SK-N-SH treated with all-trans-retinoic acid at 6 μM for 48 hours (cell line): ENCODE measurements around the gene GALE.

ENCODE experiments used
- ATAC-seq: fragments of 200-7000 bp; cut with Tn5 transposase; 3 replicates; pipeline ENCODE4 v1.9.1; 2020; ENCODE audit warnings: mild to moderate bottlenecking, moderate library complexity
- ARNTL ChIP-seq: fragments of 450-650 bp; formaldehyde crosslinking; IDR thresholded peaks from 2 replicates; pipeline ENCODE4 v1.5.0; 2020; ENCODE audit warnings: low read depth, mild to moderate bottlenecking, moderate library complexity, borderline replicate concordance
- CSDC2 ChIP-seq: fragments of 250-450 bp; sonication (Bioruptor Pico); IDR thresholded peaks from 2 replicates; pipeline ENCODE4 v1.5.0; 2020; ENCODE audit warnings: mild to moderate bottlenecking, moderate library complexity
- ISL1 ChIP-seq: fragments of 250-450 bp; sonication (Bioruptor Pico); IDR thresholded peaks from 2 replicates; pipeline ENCODE4 v2.1.2; 2022; ENCODE audit warnings: mild to moderate bottlenecking, moderate library complexity
- OSR1 ChIP-seq: fragments of 250-450 bp; sonication (Bioruptor Pico); IDR thresholded peaks from 2 replicates; pipeline ENCODE4 v1.8.0; 2022; ENCODE audit warnings: moderate library complexity, mild to moderate bottlenecking, inconsistent platforms
- PATZ1 ChIP-seq: fragments of 250-450 bp; sonication (Bioruptor Pico); IDR thresholded peaks from 2 replicates; pipeline ENCODE4 v1.8.0; 2020; ENCODE audit warnings: mild to moderate bottlenecking, moderate library complexity, borderline replicate concordance
- POU6F1 ChIP-seq: fragments of 250-450 bp; sonication (Bioruptor Pico); IDR thresholded peaks from 2 replicates; pipeline ENCODE4 v1.8.0; 2021; ENCODE audit warnings: low read depth, mild to moderate bottlenecking, moderate library complexity, borderline replicate concordance
- PPARA ChIP-seq: fragments of 250-450 bp; sonication (Bioruptor Pico); IDR thresholded peaks from 2 replicates; pipeline ENCODE4 v1.5.0; 2020; ENCODE audit warnings: mild to moderate bottlenecking, borderline replicate concordance
- RARB ChIP-seq: fragments of 250-450 bp; sonication (Bioruptor Pico); IDR thresholded peaks from 2 replicates; pipeline ENCODE4 v1.8.0; 2021; ENCODE audit warnings: mild to moderate bottlenecking, moderate library complexity
- SNAI2 ChIP-seq: fragments of 250-450 bp; sonication (Bioruptor Pico); IDR thresholded peaks from 2 replicates; pipeline ENCODE4 v1.5.0; 2020; ENCODE audit warnings: mild to moderate bottlenecking, moderate library complexity
- TCF4 ChIP-seq: fragments of 250-450 bp; sonication (Bioruptor Pico); IDR thresholded peaks from 2 replicates; pipeline ENCODE4 v1.8.0; 2021; ENCODE audit warnings: mild to moderate bottlenecking, moderate library complexity, borderline replicate concordance
- TOX ChIP-seq: fragments of 250-450 bp; sonication (Bioruptor Pico); IDR thresholded peaks from 2 replicates; pipeline ENCODE4 v1.8.0; 2021; ENCODE audit warnings: mild to moderate bottlenecking, moderate library complexity, borderline replicate concordance
- ZC3H10 ChIP-seq: fragments of 250-450 bp; sonication (Bioruptor Pico); IDR thresholded peaks from 2 replicates; pipeline ENCODE4 v1.5.1; 2021; ENCODE audit warnings: mild to moderate bottlenecking, moderate library complexity
- ZFP3 ChIP-seq: fragments of 250-450 bp; sonication (Bioruptor Pico); IDR thresholded peaks from 2 replicates; pipeline ENCODE4 v1.5.0; 2020; ENCODE audit warnings: mild to moderate bottlenecking, moderate library complexity
- ZFP30 ChIP-seq: fragments of 450-650 bp; formaldehyde crosslinking; IDR thresholded peaks from 2 replicates; pipeline ENCODE4 v1.5.0; 2022; ENCODE audit warnings: mild to moderate bottlenecking, moderate library complexity
- ZNF565 ChIP-seq: fragments of 450-650 bp; formaldehyde crosslinking; conservative IDR thresholded peaks from 2 replicates; pipeline ENCODE4 v1.5.0; 2020; ENCODE audit warnings: low read depth, mild to moderate bottlenecking, moderate library complexity
- ZNF70 ChIP-seq: fragments of 450-650 bp; formaldehyde crosslinking; IDR thresholded peaks from 2 replicates; pipeline ENCODE4 v1.5.0; 2020; ENCODE audit warnings: mild to moderate bottlenecking, moderate library complexity
- ZNF8 ChIP-seq: fragments of 450-650 bp; formaldehyde crosslinking; IDR thresholded peaks from 2 replicates; pipeline ENCODE4 v1.5.0; 2020; ENCODE audit warnings: mild to moderate bottlenecking, moderate library complexity
- TF ChIP-seq, protein P1 (sequence below): fragments of 250-450 bp; sonication (Bioruptor Pico); IDR thresholded peaks from 2 replicates; pipeline ENCODE4 v1.5.1; 2020; ENCODE audit warnings: low read depth, mild to moderate bottlenecking, moderate library complexity
- TF ChIP-seq, protein P2 (sequence below): fragments of 250-450 bp; sonication (Bioruptor Pico); IDR thresholded peaks from 2 replicates; pipeline ENCODE4 v1.5.0; 2020; ENCODE audit warnings: mild to moderate bottlenecking, moderate library complexity

Gene GALE

DNA sequence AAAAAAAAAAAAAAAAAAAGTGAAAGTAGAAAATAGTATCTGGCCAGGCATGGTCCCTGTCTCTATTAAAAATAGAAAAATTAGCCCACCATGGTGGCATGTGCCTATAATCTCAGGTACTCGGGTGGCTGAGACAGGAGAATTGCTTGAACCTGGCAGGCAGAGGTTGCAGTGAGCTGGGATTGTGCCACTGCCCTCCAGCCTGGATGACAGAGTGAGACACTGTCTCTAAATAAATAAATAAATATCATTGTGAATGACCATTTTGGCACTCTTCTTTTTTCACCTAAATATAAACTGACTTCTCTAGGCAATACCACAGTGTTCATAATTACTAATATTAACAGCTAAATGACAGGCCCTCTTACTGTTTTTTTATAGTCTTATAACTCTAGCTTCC lies 42.7 kb downstream of the GALE start:
- TF ChIP-seq PPARA (CRISPR knock-in tag) (no peak), PATZ1 (CRISPR knock-in tag) (no peak), ZFP3 (no peak), ZNF565 (CRISPR knock-in tag) (no peak), ZNF70 (no peak), POU6F1 (CRISPR knock-in tag) (no peak), OSR1 (no peak)
- TF ChIP-seq, protein P1, sequence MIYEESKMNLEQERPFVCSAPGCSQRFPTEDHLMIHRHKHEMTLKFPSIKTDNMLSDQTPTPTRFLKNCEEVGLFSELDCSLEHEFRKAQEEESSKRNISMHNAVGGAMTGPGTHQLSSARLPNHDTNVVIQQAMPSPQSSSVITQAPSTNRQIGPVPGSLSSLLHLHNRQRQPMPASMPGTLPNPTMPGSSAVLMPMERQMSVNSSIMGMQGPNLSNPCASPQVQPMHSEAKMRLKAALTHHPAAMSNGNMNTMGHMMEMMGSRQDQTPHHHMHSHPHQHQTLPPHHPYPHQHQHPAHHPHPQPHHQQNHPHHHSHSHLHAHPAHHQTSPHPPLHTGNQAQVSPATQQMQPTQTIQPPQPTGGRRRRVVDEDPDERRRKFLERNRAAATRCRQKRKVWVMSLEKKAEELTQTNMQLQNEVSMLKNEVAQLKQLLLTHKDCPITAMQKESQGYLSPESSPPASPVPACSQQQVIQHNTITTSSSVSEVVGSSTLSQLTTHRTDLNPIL: no peak
- no peak for ATAC-seq

DNA sequence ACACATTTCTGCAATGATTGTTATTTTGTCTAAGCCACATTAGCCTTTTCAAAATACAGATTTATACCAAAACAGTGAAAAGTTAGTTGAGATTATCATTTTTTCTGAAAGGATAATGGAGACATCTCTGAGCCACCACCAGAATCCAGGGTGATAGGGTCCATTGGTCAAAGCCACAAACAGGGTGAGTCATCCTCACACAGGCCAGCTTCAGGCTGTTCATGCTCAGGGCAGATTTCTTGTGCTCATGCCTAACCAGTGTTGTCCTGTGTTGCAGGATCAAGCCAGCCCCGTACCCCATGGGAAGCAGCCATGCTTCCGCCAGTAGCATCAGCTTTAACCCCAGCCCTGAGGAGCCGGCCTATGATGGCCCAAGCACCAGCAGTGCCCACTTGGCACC lies 43.9 kb downstream of the GALE start:
- TF ChIP-seq ZFP3 (no peak), PATZ1 (CRISPR knock-in tag) (no peak), ZNF8 (CRISPR knock-in tag) (no peak), ZFP30 (CRISPR knock-in tag) (no peak), SNAI2 (CRISPR knock-in tag) (no peak), ARNTL (CRISPR knock-in tag) (no peak)
- TF ChIP-seq, protein P1: no peak
- TF ChIP-seq, protein P2, sequence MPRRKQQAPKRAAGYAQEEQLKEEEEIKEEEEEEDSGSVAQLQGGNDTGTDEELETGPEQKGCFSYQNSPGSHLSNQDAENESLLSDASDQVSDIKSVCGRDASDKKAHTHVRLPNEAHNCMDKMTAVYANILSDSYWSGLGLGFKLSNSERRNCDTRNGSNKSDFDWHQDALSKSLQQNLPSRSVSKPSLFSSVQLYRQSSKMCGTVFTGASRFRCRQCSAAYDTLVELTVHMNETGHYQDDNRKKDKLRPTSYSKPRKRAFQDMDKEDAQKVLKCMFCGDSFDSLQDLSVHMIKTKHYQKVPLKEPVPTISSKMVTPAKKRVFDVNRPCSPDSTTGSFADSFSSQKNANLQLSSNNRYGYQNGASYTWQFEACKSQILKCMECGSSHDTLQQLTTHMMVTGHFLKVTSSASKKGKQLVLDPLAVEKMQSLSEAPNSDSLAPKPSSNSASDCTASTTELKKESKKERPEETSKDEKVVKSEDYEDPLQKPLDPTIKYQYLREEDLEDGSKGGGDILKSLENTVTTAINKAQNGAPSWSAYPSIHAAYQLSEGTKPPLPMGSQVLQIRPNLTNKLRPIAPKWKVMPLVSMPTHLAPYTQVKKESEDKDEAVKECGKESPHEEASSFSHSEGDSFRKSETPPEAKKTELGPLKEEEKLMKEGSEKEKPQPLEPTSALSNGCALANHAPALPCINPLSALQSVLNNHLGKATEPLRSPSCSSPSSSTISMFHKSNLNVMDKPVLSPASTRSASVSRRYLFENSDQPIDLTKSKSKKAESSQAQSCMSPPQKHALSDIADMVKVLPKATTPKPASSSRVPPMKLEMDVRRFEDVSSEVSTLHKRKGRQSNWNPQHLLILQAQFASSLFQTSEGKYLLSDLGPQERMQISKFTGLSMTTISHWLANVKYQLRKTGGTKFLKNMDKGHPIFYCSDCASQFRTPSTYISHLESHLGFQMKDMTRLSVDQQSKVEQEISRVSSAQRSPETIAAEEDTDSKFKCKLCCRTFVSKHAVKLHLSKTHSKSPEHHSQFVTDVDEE (CRISPR knock-in tag): no peak
- ATAC-seq: peak; percentile 69

GRCh38 chr1:23752909-23753308 lies 47.6 kb downstream of the GALE start:
- ATAC-seq: no peak
- TF ChIP-seq ISL1 (no peak), CSDC2 (CRISPR knock-in tag) (no peak), ZC3H10 (CRISPR knock-in tag) (no peak), ZFP3 (no peak), ARNTL (CRISPR knock-in tag) (no peak), ZNF8 (CRISPR knock-in tag) (no peak), TOX (no peak), RARB (CRISPR knock-in tag) (no peak), TCF4 (no peak), POU6F1 (CRISPR knock-in tag) (no peak), ZNF70 (no peak)
- TF ChIP-seq, protein P2 (CRISPR knock-in tag): no peak
- TF ChIP-seq, protein P1: no peak
